HG03442 (cell line): Measurements from ENCODE around the gene RHEBL1.

Source experiments
- ATAC-seq: cut with Tn5 transposase; IDR thresholded peaks from one replicate; pipeline ENCODE4 v1.9.1; 2021; ENCODE audit warnings: mild to moderate bottlenecking, moderate library complexity; ENCODE audit not compliant: unreplicated experiment

RHEBL1 gene

GRCh38 chr12:49022558-49023178 is 47.1 kb downstream of the RHEBL1 start:
- no peak for ATAC-seq

GRCh38 chr12:49021292-49021915 is 48.4 kb downstream of the RHEBL1 start:
- no peak for ATAC-seq

DNA sequence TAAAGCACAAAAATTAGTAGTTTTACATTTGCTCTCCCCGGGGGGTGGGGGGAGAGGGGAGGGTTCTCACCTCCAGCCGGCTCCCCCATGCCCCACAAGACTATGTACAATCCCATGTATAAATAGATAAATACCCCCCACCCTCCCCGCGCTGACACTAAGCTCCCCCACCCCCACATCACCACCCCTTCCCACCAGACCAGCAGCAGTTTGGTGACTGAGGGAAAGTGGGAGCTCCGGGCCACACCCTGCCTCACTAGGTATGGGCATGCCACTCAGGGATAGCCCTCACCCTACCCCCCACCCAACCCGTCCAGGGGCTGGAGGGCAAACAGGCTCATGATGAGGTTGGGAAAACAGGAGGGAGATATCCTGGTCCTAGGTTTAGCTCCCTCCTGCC is 49.3 kb downstream of the RHEBL1 start:
- ATAC-seq, result no peak

DNA sequence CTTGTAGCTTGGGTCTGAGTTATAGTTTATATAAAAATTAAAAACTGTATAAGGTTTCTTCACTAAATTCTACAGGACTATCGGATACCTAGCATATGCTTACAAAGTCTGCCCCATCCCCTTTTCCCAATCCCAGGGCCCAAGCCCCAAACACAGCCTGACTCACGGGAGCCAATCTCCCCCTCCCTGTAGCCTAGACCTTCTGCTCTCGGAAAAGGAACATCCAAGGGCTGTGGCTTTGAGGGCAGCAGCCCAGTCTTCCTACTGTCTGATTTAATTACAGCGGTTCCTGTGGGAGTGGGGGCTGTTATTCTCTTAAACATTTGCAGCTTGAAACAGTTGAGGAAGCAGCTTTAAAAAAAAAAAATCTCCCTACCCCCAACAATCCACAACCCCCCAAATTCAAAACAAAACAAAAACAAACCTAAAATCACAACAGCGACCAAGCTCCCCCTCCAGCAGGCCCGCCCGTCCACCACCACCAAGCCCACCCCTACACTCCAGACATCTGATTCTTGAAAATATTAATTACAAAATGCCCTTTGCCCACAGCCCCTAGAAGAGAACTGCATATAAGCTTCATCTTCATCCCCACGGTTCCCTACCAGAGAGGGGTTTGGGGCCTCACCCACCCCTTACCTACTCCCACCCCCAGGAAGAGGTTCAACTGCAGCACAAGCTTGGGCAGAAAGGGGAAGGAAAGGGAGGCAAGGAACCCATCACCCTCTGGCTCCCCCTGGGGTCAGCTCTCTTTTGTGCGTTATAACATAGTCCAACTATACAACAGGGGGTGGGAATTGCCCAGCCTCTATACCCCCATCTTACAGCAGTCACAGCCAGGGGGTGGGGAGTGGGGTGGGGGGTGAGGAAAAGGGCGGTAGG is 50.1 kb downstream of the RHEBL1 start:
- no peak for ATAC-seq

DNA sequence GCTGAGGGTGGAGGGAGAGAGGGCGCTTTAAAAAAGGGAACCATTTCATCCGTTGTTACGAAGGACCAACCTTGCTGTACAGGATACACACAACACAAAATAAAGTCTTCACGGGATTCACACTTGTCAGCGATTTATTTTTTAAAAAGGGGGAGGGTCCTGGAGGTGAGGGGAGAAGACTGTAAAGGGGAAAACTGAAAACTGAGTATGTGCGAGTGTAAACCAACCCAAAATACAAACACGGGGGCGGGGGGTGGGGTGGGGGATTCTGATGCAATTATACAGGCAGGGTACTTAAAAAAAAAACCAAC is 50.7 kb downstream of the RHEBL1 start:
- ATAC-seq, result peak; percentile 9

DNA sequence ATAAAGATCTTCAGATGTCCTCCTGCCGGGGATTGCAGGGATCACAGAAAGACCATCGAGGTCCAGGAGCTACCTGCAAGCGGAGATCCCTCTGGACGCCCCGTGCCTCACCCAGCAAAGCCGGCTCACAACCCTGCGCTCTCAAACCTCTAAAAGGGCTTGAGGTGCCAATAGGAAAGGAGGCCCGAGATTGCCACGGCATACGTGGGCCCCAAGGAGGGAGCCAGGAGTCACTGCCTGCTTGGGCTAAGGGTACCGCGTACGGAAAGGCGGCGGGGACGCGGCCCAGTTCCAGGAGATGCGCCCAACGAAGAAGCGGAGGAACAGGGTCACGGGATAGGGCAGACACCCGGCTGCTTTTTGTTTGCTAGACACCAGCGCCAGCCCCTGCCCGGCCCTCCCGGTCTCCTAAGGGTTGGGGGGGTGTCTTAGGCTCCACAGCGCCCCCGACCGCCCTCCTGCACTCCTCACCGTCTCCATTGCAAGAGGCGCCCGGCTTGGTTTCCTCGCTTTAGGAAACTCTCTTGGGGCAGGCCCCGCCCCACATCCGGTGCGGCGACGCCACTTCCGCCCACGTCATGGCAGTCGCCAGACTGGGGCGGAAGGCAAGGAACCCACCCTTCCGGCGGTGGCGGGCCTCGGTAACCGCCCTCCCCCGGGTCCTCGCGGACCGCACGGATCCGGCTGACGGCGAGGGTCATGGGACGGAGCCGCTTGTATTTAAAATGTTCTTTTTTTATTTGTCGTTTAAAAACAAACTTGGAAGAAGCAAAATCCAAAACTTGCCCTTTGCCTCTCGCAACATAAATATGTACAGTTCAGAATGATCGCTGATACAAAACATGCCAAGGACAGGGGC is 51.3 kb downstream of the RHEBL1 start, which contains the start of gene PRKAG1:
PRKAG1 (minus strand) TSS at position 516 of the 859 bp plus-strand sequence; CDS start at position 480, 36 bp downstream.
- peak; percentile 83 for ATAC-seq

DNA sequence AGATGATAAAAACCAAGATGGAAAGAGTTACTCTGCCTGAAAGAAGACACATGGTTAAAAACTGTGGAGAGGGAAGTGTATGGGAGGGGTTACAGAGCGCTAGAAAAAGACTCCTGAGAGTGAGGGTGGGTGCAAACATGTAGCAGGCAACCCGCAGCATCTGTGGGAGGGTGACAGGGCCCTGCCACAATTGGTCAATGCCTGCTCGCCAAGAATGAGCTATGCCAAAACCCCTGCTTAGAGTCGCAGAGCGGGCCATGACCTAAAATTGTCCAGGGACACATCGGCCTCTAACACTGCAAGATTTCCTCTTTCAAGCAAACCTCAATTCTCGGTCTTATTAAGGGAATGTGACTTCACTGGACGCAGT is 51.9 kb downstream of the RHEBL1 start:
- ATAC-seq, result peak; percentile 8

GRCh38 chr12:49015196-49015595 is 54.6 kb downstream of the RHEBL1 start:
- no peak for ATAC-seq
